Psoas muscle (tissue), 8 donors: ENCODE data around the gene SNCA. TPM values are rescaled to one million over a fixed set of nuclear protein-coding genes. Genes with fewer than 3 reads are reported as not detected.

Experiments used
- ATAC-seq, 4 donors: fragments of 200-7000 bp; cut with Tn5 transposase; one replicate each; pipeline ENCODE4 v1.9.1; 2020; ENCODE audit warnings: moderate library complexity in 3 of 4, mild to moderate bottlenecking in 2 of 4
- DNase-seq, 2 donors: peaks; one replicate each; pipeline ENCODE4 v3.0.0-alpha.2; 2020
- H3K27ac ChIP-seq: fragments of 200-600 bp; one replicate; pipeline ENCODE4 v1.8.0; 2022
- H3K27me3 ChIP-seq, 3 donors: fragments of 200-600 bp in 1 of 3; one replicate each; pipeline versions ENCODE4 v1.6.1 to v1.8.0; 2013 to 2022; ENCODE audit warnings: low read length in 2 of 3, mild to moderate bottlenecking in 2 of 3, moderate library complexity in 1 of 3; ENCODE audit not compliant: insufficient read depth in 3 of 3
- H3K36me3 ChIP-seq, 2 donors: fragments of 200-600 bp in 1 of 2; one replicate each; pipeline versions ENCODE4 v1.6.1 to v1.8.0; 2013 to 2022; ENCODE audit warnings: low read depth in 1 of 2, mild to moderate bottlenecking in 1 of 2, moderate library complexity in 1 of 2; ENCODE audit not compliant: insufficient read depth in 1 of 2
- H3K4me1 ChIP-seq: fragments of 200-600 bp; one replicate; pipeline ENCODE4 v1.8.0; 2022
- H3K4me3 ChIP-seq: fragments of 200-600 bp; one replicate; pipeline ENCODE4 v1.8.0; 2022; ENCODE audit warnings: mild to moderate bottlenecking
- H3K9me3 ChIP-seq: fragments of 200-600 bp; one replicate; pipeline ENCODE4 v1.8.0; 2022
- WGBS, 3 donors: extraction: QIAGEN DNeasy Blood & Tissue Kit; methylation state at CpG; one replicate each; pipeline versions ENCODE4 v1.1.6 to v1.1.7; 2013; 5-methylcytosine and 5-hydroxymethylcytosine counted together
- intact Hi-C, 2 donors: fragments of 100-400 bp; cut with DNase I; formaldehyde crosslinking; loops; one replicate each; pipeline versions ENCODE4 v1.11.0 to v1.14.2; 2022
- polyA plus RNA-seq, 3 donors: library from polyadenylated mRNA; stranded (reverse); fragments of 200-250 nt; gene quantifications; one replicate each; pipeline ENCODE4 v1.2.3, GENCODE V29; 2013
- total RNA-seq, 4 donors: library from RNA; stranded (reverse); fragmentation: NEBNext Ultra II Directional in 2 of 4; extraction: Animal tissue kit (Norgen Biotek cat#: 25700) in 2 of 4; gene quantifications; one replicate each; pipeline versions ENCODE4 v1.2.1 to v1.2.4, GENCODE V29; 2021 to 2023
- TF ChIP-seq, protein P1 (sequence below): fragments of 200-600 bp; IDR thresholded peaks from one replicate; pipeline ENCODE4 v1.8.0; 2022; ENCODE audit warnings: antibody characterized with exemption
- donor health status: healthy with polysubstance abuse.
- donor health status: DM: no; HTN: no; CAD: no; lungs with moderate emphysema.
- donor health status: Bipolar disorder and iron deficiency.
- donor health status: healthy.
- donor health status: DM: yes; HTN: yes; CAD: no.
- donor health status: DM: no; HTN: no; CAD: no.
- donor health status: DM: no; HTN: no; CAD: no.
- donor health status: DM: yes; HTN: yes; CAD: no.

Gene SNCA
- total and polyA plus RNA-seq, 7 donors, result 0.27 to 4.6 (median 0.83) TPM

DNA sequence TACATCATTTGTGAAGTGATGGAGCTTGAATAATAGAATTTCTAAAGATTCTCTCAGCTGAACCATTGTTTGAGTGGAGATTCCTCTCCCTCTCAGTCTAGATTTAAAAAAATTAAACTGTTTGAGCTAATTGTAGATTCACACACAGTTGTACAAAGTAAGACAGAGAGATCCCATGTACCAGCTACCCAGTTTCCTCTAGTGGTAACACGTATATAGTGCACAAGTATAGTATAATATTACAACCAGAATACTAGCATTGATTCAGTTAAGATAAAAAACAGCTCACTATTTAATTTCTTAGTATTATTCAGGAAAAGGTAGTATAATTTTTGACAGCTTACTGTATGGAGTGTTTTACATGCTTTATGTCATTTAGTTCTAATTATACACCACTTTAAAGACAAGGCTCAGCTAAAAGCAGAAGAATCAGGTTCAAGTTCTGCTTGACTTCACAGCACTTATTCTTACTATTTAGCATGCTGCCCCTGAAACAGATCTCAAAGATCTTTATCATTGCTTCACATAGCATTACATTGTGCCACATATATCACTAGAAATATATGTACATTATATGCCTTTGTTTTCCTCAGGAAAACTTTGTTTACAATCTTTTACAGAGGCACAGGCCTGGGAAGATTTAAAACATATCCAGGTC, 136.1 kb downstream of the SNCA start:
- Histone ChIP-seq H3K27me3 (no peaks in the 10 kb centered on the region), H3K27ac (no peak overlapping the region), H3K4me1 (no peaks in the 10 kb centered on the region), H3K9me3 (no peaks in the 10 kb centered on the region), H3K4me3 (no peak overlapping the region), H3K36me3 (no peaks in the 10 kb centered on the region)
- ATAC-seq, result no peak
- DNase-seq, result no peak
- intact Hi-C loops, result no loop called here
- TF ChIP-seq, protein P1, sequence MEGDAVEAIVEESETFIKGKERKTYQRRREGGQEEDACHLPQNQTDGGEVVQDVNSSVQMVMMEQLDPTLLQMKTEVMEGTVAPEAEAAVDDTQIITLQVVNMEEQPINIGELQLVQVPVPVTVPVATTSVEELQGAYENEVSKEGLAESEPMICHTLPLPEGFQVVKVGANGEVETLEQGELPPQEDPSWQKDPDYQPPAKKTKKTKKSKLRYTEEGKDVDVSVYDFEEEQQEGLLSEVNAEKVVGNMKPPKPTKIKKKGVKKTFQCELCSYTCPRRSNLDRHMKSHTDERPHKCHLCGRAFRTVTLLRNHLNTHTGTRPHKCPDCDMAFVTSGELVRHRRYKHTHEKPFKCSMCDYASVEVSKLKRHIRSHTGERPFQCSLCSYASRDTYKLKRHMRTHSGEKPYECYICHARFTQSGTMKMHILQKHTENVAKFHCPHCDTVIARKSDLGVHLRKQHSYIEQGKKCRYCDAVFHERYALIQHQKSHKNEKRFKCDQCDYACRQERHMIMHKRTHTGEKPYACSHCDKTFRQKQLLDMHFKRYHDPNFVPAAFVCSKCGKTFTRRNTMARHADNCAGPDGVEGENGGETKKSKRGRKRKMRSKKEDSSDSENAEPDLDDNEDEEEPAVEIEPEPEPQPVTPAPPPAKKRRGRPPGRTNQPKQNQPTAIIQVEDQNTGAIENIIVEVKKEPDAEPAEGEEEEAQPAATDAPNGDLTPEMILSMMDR, result no peak
- WGBS, 3 donors, result 53 to 73% (median 61%) methylated on average over 1 of the region's 1 CpG

DNA sequence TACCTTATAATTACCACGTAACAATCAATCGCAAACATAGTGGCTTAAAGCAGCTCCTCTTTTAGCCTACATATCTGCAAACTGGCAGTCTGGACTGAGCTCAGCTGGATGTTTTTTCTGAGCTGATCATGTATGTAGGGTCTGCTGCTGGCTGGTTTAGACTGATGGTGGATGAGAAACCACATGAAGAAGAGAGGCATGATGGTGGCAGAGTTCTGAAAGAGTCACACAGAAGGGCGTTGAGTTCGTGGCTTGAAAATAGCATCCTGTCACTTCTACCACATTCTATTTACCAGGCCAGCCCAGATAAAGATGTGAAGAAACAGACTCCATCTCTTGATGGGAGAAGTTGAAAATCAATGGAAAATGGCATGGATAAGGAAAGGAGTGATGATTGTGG, 151.3 kb downstream of the SNCA start:
- 90 to 97% (median 94%) methylated on average over 4 of the region's 4 CpGs for WGBS, 3 donors
- no peak overlapping the region for H3K27ac ChIP-seq
- H3K9me3 ChIP-seq, result no peaks in the 10 kb centered on the region
- ATAC-seq (no peak), DNase-seq (no peak)
- H3K27me3 ChIP-seq, result no peaks in the 10 kb centered on the region
- no peak overlapping the region for H3K4me3 ChIP-seq
- no peaks in the 10 kb centered on the region for H3K36me3 ChIP-seq
- H3K4me1 ChIP-seq, result no peaks in the 10 kb centered on the region
- TF ChIP-seq, protein P1, result no peak
- intact Hi-C loops, result no loop called here

DNA sequence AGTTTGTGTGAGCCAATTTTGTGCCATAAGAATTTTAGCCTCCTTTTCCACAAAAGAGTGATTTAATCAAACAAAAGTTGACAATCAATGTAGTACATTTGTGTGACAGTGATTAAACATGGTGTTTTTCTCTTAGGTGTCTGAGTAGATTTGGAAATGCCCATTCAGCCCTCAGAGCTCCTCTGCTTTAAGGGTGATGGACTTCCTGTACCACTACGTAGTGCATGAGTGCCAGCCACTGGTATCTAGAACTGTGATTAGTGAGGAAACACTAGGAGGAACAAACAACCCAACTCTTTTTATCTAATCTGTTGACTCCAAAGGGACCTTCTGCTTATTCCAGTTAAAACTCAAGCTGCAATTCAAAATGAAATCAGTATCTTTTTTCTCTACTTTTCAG, 151.7 kb downstream of the SNCA start:
- H3K36me3 ChIP-seq, result no peaks in the 10 kb centered on the region
- WGBS, 3 donors, result 66 to 69% (median 67%) methylated on average over 1 of the region's 1 CpG

DNA sequence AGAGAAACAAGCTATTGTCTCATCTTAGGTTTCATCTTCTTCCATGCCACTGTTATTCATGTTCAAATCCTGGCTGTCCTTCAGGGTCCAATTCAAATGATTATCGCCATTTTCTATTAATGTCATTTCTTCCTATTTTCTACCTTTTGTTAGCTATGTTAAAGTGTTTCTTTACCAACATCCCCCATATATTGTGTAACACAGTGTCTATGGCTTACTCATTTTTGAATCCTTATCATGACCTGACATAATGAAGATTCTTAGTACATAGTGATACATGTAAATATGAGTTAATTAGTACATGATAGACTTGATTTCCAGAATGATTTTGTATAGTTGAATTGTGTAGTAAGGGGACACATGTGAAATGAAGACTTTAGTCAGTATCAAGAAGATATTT, 152.4 kb downstream of the SNCA start:
- Histone ChIP-seq H3K36me3 (no peaks in the 10 kb centered on the region), H3K4me1 (no peaks in the 10 kb centered on the region), H3K27me3 (no peaks in the 10 kb centered on the region), H3K4me3 (no peak overlapping the region), H3K9me3 (no peaks in the 10 kb centered on the region), H3K27ac (no peak overlapping the region)
- 94 to 100% (median 96%) methylated on average over 1 of the region's 1 CpG for WGBS, 3 donors
- DNase-seq, result no peak
- no peak for ATAC-seq
- intact Hi-C loops, result no loop called here
- TF ChIP-seq, protein P1, result no peak

More for the DNA sequence above, 151.7 kb downstream of the SNCA start:
- ATAC-seq (no peak), DNase-seq (no peak)
- H3K27me3 ChIP-seq, result no peaks in the 10 kb centered on the region
- no peaks in the 10 kb centered on the region for H3K4me1 ChIP-seq
- intact Hi-C loops, result no loop called here
- no peak overlapping the region for H3K27ac ChIP-seq
- no peak overlapping the region for H3K4me3 ChIP-seq
- no peaks in the 10 kb centered on the region for H3K9me3 ChIP-seq
- TF ChIP-seq, protein P1, result no peak

DNA sequence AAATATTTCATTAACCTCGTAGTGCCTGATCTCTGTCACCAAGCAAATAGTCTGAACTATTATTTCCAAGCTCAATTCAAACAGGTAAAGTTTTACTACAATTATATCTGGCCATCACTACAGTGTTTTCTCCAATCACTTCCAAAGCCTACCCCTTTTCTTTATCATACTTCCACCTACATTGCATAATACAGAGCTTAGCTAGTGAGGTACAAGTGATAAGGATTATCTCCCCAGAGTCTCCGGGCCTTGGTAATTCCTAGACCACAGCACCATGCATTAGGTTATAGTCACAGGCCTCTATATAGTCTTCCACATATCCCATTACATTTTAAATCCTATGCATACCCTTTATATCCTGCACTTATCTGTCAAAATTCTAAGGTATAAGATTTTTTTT, 154.2 kb downstream of the SNCA start:
- Histone ChIP-seq H3K36me3 (no peaks in the 10 kb centered on the region), H3K9me3 (no peaks in the 10 kb centered on the region), H3K27ac (no peak overlapping the region), H3K27me3 (no peaks in the 10 kb centered on the region), H3K4me1 (no peaks in the 10 kb centered on the region), H3K4me3 (no peak overlapping the region)
- TF ChIP-seq, protein P1, result no peak
- intact Hi-C loops, result no loop called here
- no peak for ATAC-seq
- WGBS, 3 donors, result 63 to 67% (median 66%) methylated on average over 2 of the region's 2 CpGs
- DNase-seq, result no peak
